H1 (cell line): ENCODE data around the gene TGIF1. TPM values are rescaled to one million over a fixed set of nuclear protein-coding genes. Genes with fewer than 3 reads are reported as not detected.

Source experiments
- EP300 ChIP-seq, 2 experiments: IDR thresholded peaks; 1 replicate in 1 of 2; 2 replicates in 1 of 2; pipeline ENCODE4 v1.6.1; 2011 to 2012; ENCODE audit warnings: low read depth in 2 of 2, low read length in 2 of 2, mild to moderate bottlenecking in 2 of 2, borderline replicate concordance in 1 of 2, inconsistent platforms in 1 of 2, moderate library complexity in 1 of 2
- EZH2 ChIP-seq: fragments of 200-600 bp; sonication (generic); IDR thresholded peaks from 2 replicates; pipeline ENCODE4 v1.7.1; 2012; ENCODE audit warnings: low read depth, mild to moderate bottlenecking, moderate library complexity, low read length, inconsistent platforms; ENCODE audit not compliant: severe bottlenecking
- FOSL1 ChIP-seq: IDR thresholded peaks from 2 replicates; pipeline ENCODE4 v1.6.1; 2011; ENCODE audit warnings: mild to moderate bottlenecking, low read depth, low read length, moderate library complexity; ENCODE audit not compliant: insufficient read depth
- RXRA ChIP-seq: IDR thresholded peaks from 2 replicates; pipeline ENCODE4 v1.6.1; 2011; ENCODE audit warnings: low read depth, mild to moderate bottlenecking, low read length, moderate library complexity; ENCODE audit not compliant: insufficient read depth
- polyA plus RNA-seq, 7 experiments: library from polyadenylated mRNA; depleted of rRNA in 3 of 7; stranded (reverse) in 5 of 7; unstranded in 2 of 7; fragments of >200 nt in 5 of 7; fragments of 200-250 nt in 2 of 7; gene quantifications; 1 replicate in 5 of 7; 2 replicates in 1 of 7; 4 replicates in 1 of 7; pipeline versions ENCODE4 v1.2.1 to v1.2.3, GENCODE V29; 2011 to 2013; ENCODE audit warnings: missing spikeins in 2 of 7, mixed read lengths in 2 of 7
- total RNA-seq: library from RNA; stranded (reverse); fragmentation: NEBNext Ultra II Directional; extraction: Animal tissue kit (Norgen Biotek cat#: 25700); gene quantifications from 2 replicates; pipeline ENCODE4 v1.2.1, GENCODE V29; 2021
- TF ChIP-seq, protein P1 (sequence below): fragments of 300-600 bp; sonication (generic); IDR thresholded peaks from 2 replicates; pipeline ENCODE4 v1.7.1; 2012; ENCODE audit warnings: low read length, moderate library complexity, mild to moderate bottlenecking, inconsistent platforms; ENCODE audit not compliant: insufficient replicate concordance
- TF ChIP-seq, protein P2 (sequence below): IDR thresholded peaks from 2 replicates; pipeline ENCODE4 v1.6.1; 2012; ENCODE audit warnings: inconsistent platforms
- TF ChIP-seq, protein P3 (sequence below): IDR thresholded peaks from 2 replicates; pipeline ENCODE4 v1.6.1; 2011; ENCODE audit warnings: low read depth, mild to moderate bottlenecking, low read length; ENCODE audit not compliant: insufficient read depth
- TF ChIP-seq, protein P4 (sequence below): IDR thresholded peaks from 2 replicates; pipeline ENCODE4 v1.6.1; 2011; ENCODE audit warnings: low read length, improper control_type of control experiment

TGIF1 gene
- total and polyA plus RNA-seq, 2 of the 8 experiments (the other 6 are each of a cell fraction or from before 2014, with no cell fraction given): 256 to 262 TPM

DNA sequence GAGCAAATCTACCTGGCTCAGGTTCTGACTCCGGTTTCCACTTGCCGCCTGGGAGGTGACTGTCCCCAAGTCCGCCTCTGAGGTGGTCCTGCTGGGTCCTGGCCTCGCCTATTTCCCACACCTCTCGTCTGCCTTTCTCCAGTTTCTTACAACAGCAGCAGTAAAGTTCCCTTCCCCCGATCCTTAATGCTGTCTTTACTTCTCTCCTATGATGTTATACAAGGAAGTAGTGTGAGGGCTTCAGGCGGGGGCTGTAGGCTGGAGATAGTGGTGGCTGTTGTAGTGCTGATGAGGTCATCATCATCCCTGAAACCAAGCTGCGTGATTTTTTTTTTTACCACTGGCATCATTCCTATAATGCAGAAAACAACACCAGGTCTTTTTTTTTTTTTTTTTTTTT lies 18.9 kb downstream of the TGIF1 start (continued):
- TF ChIP-seq, protein P1, sequence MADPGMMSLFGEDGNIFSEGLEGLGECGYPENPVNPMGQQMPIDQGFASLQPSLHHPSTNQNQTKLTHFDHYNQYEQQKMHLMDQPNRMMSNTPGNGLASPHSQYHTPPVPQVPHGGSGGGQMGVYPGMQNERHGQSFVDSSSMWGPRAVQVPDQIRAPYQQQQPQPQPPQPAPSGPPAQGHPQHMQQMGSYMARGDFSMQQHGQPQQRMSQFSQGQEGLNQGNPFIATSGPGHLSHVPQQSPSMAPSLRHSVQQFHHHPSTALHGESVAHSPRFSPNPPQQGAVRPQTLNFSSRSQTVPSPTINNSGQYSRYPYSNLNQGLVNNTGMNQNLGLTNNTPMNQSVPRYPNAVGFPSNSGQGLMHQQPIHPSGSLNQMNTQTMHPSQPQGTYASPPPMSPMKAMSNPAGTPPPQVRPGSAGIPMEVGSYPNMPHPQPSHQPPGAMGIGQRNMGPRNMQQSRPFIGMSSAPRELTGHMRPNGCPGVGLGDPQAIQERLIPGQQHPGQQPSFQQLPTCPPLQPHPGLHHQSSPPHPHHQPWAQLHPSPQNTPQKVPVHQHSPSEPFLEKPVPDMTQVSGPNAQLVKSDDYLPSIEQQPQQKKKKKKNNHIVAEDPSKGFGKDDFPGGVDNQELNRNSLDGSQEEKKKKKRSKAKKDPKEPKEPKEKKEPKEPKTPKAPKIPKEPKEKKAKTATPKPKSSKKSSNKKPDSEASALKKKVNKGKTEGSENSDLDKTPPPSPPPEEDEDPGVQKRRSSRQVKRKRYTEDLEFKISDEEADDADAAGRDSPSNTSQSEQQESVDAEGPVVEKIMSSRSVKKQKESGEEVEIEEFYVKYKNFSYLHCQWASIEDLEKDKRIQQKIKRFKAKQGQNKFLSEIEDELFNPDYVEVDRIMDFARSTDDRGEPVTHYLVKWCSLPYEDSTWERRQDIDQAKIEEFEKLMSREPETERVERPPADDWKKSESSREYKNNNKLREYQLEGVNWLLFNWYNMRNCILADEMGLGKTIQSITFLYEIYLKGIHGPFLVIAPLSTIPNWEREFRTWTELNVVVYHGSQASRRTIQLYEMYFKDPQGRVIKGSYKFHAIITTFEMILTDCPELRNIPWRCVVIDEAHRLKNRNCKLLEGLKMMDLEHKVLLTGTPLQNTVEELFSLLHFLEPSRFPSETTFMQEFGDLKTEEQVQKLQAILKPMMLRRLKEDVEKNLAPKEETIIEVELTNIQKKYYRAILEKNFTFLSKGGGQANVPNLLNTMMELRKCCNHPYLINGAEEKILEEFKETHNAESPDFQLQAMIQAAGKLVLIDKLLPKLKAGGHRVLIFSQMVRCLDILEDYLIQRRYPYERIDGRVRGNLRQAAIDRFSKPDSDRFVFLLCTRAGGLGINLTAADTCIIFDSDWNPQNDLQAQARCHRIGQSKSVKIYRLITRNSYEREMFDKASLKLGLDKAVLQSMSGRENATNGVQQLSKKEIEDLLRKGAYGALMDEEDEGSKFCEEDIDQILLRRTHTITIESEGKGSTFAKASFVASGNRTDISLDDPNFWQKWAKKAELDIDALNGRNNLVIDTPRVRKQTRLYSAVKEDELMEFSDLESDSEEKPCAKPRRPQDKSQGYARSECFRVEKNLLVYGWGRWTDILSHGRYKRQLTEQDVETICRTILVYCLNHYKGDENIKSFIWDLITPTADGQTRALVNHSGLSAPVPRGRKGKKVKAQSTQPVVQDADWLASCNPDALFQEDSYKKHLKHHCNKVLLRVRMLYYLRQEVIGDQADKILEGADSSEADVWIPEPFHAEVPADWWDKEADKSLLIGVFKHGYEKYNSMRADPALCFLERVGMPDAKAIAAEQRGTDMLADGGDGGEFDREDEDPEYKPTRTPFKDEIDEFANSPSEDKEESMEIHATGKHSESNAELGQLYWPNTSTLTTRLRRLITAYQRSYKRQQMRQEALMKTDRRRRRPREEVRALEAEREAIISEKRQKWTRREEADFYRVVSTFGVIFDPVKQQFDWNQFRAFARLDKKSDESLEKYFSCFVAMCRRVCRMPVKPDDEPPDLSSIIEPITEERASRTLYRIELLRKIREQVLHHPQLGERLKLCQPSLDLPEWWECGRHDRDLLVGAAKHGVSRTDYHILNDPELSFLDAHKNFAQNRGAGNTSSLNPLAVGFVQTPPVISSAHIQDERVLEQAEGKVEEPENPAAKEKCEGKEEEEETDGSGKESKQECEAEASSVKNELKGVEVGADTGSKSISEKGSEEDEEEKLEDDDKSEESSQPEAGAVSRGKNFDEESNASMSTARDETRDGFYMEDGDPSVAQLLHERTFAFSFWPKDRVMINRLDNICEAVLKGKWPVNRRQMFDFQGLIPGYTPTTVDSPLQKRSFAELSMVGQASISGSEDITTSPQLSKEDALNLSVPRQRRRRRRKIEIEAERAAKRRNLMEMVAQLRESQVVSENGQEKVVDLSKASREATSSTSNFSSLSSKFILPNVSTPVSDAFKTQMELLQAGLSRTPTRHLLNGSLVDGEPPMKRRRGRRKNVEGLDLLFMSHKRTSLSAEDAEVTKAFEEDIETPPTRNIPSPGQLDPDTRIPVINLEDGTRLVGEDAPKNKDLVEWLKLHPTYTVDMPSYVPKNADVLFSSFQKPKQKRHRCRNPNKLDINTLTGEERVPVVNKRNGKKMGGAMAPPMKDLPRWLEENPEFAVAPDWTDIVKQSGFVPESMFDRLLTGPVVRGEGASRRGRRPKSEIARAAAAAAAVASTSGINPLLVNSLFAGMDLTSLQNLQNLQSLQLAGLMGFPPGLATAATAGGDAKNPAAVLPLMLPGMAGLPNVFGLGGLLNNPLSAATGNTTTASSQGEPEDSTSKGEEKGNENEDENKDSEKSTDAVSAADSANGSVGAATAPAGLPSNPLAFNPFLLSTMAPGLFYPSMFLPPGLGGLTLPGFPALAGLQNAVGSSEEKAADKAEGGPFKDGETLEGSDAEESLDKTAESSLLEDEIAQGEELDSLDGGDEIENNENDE: no peak
- TF ChIP-seq EZH2 (no peak), EP300 (IDR thresholded peaks at IDR 0.05; ENCODE audit: borderline replicate concordance in 1 of 2, low read depth in 2 of 2, low read length in 2 of 2) (no peak), RXRA (no peak), FOSL1 (no peak)
- TF ChIP-seq, protein P2, sequence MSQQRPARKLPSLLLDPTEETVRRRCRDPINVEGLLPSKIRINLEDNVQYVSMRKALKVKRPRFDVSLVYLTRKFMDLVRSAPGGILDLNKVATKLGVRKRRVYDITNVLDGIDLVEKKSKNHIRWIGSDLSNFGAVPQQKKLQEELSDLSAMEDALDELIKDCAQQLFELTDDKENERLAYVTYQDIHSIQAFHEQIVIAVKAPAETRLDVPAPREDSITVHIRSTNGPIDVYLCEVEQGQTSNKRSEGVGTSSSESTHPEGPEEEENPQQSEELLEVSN: no peak
- TF ChIP-seq, protein P3, sequence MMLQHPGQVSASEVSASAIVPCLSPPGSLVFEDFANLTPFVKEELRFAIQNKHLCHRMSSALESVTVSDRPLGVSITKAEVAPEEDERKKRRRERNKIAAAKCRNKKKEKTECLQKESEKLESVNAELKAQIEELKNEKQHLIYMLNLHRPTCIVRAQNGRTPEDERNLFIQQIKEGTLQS: no peak
- TF ChIP-seq, protein P4, sequence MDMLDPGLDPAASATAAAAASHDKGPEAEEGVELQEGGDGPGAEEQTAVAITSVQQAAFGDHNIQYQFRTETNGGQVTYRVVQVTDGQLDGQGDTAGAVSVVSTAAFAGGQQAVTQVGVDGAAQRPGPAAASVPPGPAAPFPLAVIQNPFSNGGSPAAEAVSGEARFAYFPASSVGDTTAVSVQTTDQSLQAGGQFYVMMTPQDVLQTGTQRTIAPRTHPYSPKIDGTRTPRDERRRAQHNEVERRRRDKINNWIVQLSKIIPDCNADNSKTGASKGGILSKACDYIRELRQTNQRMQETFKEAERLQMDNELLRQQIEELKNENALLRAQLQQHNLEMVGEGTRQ: no peak
